IPS-11a (cell line): ENCODE data around the gene TPM3.
A peak's percentile ranks its signal among the peaks of the same experiment; 100 is the strongest.
"Not testable (repeated sequence)": the region's sequence is repeated elsewhere in the genome, so short reads cannot be mapped to it uniquely, and the experiment has no call there.

ENCODE experiments used
- H3K4me3 ChIP-seq: one replicate; pipeline ENCODE4 v1.5.1; 2013; ENCODE audit warnings: low read depth, low read length, control low read depth

Gene TPM3

DNA sequence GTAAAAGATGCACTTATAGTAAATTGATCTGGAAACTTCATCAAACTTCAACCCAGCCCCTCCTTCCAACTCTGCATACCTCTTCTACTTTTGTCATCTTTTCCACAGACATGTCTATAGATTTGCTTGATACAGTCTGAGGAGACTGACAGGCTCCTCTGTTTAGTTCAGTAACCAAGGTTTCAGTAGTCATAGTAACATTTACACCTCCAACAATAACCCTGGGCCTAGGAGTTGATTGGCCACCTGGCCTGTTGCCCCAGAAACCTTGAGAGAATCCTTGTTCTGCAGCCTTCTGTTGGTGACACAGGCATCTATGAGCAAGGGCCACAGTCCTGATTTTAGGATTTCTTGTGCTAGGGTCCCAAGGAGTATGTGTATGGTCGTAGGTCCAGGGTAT lies 14.3 kb upstream of the TPM3 start, which contains the start of gene CFAP141:
TSS of gene CFAP141 (minus strand) at position 138 of the 400 bp plus-strand sequence. CDS start at position 112, 26 bp downstream.
- no peak within 1 kb of the TSS for H3K4me3 ChIP-seq

DNA sequence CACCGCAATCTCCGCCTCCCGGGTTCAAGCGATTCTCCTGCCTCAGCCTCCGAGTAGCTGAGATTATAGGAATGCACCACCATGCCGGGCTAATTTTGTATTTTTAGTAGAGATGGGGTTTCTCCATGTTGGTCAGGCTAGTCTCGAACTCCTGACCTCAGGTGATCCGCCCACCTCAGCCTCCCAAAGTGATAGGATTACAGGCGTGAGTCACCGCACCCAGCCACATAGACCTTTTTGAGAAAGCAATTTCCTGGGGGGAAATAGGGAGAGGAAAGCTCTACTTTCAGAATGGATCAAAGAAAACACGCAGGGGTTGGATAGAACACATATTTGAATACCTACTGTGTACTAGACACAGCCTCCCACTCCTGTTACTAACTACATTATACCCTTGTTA lies 13.9 kb upstream of the TPM3 start:
- not testable (repeated sequence) for H3K4me3 ChIP-seq

GRCh38 chr1:154199563-154199879 lies 7.6 kb upstream of the TPM3 start:
- no peak overlapping the region for H3K4me3 ChIP-seq

- no peak overlapping the region for H3K4me3 ChIP-seq
These were observed 7.1 kb upstream of the TPM3 start for GRCh38 chr1:154198756-154199562.

DNA sequence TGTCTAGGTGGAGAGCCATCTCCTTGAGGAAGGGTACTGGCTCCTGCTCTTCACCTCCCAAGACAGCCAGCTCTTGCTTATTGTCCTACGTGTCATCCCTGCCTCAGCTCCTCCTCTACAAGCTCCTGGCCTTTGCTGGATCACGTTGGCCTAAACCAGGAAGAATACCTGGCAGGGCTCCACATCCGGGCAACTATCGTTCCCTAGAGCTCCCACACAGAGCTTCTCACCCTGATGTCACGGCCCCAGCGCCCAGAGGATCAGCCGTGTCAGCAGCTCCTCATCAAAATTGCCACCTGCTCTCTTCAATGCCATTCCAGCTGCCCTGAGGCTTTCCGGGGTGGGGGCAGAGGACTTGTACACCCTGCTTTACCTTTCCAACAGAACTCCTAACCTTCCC lies 1.9 kb upstream of the TPM3 start:
- no peak overlapping the region for H3K4me3 ChIP-seq

DNA sequence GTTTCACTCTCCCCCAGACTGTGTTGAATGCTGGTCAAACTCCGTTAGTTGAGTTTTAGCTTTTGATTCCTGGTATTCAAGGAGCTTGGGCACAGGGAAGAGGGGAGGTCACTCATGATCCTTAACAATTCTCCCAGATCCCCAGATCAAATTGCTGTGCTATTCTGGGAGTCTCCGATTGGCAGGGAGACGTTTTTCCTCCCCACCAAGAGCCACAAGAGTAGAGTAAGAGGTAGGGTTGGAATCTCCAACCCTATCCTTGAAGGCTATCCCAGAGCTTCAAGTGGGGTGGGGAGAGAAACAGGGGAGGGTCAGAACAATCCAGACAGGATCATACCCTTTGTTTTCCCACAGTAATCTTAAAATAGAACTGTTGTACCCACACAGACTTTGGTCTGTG lies 576 bp upstream of the TPM3 start:
- H3K4me3 ChIP-seq: no peak overlapping the region

- no peak overlapping the region for H3K4me3 ChIP-seq
These were observed 1.4 kb downstream of the TPM3 start for GRCh38 chr1:154190550-154190949.

GRCh38 chr1:154186852-154187501 lies 4.9 kb downstream of the TPM3 start:
- H3K4me3 ChIP-seq: no peak overlapping the region

- no peak overlapping the region for H3K4me3 ChIP-seq
These were observed 5.7 kb downstream of the TPM3 start for GRCh38 chr1:154186177-154186576.

DNA sequence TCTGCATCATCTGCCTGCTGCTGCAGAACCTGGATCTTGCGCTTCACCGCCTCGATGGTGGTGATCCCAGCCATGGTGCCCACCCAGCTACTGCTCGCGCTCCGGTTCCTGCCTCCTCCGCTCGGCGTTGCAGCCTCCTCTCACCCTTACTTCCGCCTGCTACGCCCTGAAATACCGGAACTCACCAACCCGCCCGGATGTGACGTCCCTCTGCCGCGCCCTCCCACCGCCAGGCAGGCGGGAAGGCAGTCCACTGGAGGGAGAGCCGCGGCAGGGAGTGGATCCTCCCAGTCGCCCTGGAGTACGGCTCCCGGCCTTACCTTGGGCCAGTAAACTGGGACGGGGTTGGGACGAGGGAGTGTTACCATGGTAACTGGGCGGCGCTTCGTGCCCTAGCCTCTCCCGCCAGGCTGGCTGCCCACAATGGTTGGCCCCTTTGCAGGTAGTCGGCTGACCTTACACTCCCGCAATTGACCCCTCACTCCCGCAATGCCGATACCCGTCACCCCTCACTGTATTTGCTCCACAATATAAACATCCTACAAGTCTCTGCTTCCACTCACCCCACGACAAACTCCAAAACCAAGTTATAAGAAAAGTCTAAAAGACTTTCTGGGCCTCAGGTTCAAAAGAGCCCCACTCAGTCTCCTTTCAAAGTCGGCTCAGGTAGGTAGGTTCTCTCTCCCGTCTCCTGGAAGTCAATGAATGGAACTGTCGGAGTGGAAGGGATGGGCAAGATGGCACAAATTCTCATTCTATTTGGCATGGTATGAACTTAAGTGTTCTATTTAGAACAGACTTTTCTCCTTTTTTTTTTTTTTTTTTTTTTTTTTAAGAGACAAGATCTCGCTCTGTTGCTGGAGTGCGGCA lies 8.6 kb downstream of the TPM3 start:
- H3K4me3 ChIP-seq: peak overlapping the region; percentile 99

DNA sequence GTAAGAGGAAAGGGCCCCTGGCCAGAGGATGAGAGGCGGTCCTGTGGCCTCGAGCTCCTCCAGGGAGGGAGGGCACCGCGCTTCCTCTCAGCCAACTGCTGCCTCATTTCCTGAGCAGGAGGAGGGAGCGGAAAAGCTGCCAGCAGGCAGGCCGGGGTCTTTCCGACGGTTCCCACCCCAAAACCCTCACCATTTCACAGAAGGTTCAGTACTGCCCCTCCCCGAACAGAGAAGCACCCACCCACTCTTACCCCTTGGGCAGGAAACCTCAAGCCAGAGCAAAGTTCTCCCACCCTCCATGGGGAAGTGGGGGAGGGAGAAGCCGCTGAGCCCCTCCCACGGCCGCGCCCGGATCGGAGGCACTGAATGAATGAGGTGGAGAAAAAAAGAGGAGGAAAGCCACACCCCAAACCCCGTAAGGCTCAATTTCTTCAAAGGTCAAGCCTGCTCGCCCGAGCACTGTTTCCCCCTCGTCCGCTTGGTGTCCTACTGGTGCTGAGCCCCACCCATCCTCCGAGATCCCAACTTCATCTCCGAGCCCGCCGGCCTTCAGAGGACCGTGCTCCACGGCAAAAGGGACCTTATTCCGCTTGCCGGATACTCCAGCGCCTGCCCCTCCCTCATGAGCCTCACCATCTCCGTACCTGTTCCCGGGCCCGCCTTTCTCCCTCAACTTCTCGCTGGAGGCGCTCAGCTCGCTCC lies 9.4 kb downstream of the TPM3 start:
- peak overlapping the region; percentile 99 for H3K4me3 ChIP-seq

GRCh38 chr1:154181944-154182343 lies 10.0 kb downstream of the TPM3 start:
- H3K4me3 ChIP-seq: peak overlapping the region; percentile 99

- no peak overlapping the region for H3K4me3 ChIP-seq
These were observed 11.8 kb downstream of the TPM3 start for GRCh38 chr1:154179946-154180687.

DNA sequence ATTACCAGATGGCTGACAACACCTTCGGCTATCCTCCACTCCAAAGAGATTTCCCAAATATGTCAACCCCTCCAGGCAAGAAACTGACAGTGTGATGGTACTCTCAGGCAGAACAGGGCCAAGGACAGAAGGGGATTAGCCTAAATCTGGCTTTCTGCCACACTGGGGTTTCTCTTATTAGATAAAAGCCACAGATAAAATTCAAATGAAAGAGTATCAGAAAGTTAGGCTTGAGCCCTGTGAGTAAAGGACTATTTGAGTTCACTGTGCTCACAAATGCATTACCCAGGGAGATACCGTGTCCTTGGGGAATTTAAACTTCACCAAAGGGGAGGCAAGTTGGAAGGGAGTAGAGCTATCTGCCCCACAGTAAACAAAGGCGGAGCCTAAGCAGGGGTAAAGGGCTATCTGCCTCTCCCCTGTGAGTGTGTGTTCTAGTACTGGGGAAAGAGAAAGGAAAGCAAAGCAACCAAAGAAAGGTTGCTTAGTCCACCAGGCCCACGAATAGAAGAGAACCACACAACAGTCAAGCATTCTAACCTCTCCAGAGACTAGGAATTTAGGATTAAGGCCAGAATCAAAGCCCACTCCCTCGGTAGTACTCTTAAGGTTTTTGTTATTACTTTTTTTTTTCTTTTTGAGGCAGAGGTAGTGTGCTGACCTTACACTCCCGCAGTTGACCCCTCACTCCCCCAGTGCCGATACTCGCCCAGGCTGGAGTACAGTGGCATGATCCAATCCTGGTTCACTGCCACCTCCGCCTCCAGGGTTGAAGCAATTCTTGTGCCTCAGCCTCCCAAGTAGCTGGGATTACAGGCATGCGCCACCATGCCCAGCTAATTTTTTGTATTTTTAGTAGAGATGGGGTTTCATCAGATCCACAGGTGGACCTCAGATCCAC lies 12.7 kb downstream of the TPM3 start:
- H3K4me3 ChIP-seq: no peak overlapping the region

DNA sequence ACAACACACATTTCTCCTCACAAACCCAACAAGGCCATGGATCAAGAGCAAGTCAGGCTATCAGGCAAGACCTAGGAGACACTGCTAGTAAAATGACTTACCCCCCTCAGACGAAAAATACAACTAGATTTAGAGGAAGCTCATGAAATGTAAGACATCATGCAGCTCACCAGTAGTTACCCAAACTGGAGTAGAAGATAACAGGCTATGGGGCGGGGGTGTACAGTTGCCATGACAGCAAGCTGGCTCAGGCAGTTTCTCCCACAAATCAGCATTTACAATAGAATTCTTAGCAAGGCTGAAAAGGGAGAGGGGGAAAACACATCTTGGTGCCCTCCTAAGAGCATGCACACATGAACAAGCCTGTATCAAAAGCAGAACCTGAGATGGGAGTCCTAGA lies 13.9 kb downstream of the TPM3 start:
- no peak overlapping the region for H3K4me3 ChIP-seq

DNA sequence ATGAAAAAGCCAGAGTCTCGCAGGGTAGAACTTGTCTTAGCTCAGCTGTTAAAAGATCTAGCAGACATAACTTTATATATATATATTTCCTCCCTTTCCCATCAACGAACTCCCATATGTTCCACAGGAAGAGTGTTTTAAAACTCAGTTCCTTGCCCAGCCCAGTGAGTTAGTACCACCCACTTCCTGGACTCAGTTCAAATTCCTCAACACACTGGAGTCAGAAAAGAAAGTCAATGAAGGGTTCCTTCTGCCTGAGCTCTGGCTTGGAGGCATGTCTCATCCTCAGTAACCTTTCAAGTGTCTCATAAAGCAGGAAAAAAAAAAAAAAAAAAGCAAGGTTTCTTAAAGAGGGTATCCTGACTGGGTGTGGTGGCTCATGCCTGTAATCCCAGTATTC lies 15.6 kb downstream of the TPM3 start:
- no peak overlapping the region for H3K4me3 ChIP-seq

GRCh38 chr1:154174654-154175053 lies 17.2 kb downstream of the TPM3 start:
- H3K4me3 ChIP-seq: no peak overlapping the region

DNA sequence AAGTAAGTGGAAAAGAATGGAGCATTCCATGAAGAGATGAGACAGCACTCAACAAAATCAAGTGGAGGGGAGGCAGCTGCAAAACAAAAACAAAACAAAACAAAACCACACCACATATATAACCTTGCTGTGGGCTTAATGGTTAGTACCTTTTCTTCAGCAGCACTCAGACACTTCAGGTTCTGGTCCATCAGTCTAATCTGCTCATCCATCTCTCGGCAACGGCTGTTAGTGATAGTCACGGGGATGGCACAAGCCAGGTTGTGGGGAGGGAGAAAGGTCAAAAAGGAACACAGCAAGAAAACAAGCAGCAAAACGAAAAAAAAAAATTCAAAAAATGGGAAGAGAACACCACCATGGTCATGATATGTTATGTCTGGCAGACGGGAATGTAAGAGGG lies 20.0 kb downstream of the TPM3 start:
- no peak overlapping the region for H3K4me3 ChIP-seq

- H3K4me3 ChIP-seq: no peak overlapping the region
These were observed 20.7 kb downstream of the TPM3 start for GRCh38 chr1:154171223-154171583.
